Adrenal gland (tissue), 5 donors: ENCODE data around the gene DLGAP1.

Experiments used
- CTCF ChIP-seq, 6 experiments: fragments of 450-650 bp in 4 of 6; fragments of 200-600 bp in 2 of 6; sonication (generic) in 1 of 6; IDR thresholded peaks; 1 replicate in 5 of 6; 2 replicates in 1 of 6; pipeline versions ENCODE4 v1.5.1 to v1.8.0; 2016 to 2021; ENCODE audit warnings: antibody characterized with exemption in 6 of 6, mild to moderate bottlenecking in 2 of 6, moderate library complexity in 1 of 6
- POLR2A ChIP-seq, 2 donors: fragments of 450-650 bp; IDR thresholded peaks; one replicate each; pipeline ENCODE4 v1.6.1; 2017; ENCODE audit warnings: antibody characterized with exemption in 2 of 2, mild to moderate bottlenecking in 2 of 2, moderate library complexity in 1 of 2
- donor health status: DM: no; HTN: no; CAD: no.

GRCh38 chr18:4074647-4075046, 380.5 kb downstream of the DLGAP1 start:
- TF ChIP-seq POLR2A (IDR thresholded peaks at IDR 0.05) (no peak), CTCF (IDR thresholded peaks at IDR 0.05) (no peak)
